ENCODE results near the gene PPFIBP2.

- TF ChIP-seq POLR2A (IDR thresholded peaks at IDR 0.05) (no peak), CTCF (IDR thresholded peaks at IDR 0.05) (no peak)
Measured at GRCh38 chr11:7587712-7588111, 73.9 kb downstream of the PPFIBP2 start.

All from adrenal gland (tissue), 5 donors.